GM23338 (cell line): Measurements from ENCODE around the gene EGFL8. TPM values are rescaled to one million over a fixed set of nuclear protein-coding genes. Genes with fewer than 3 reads are reported as not detected.

ENCODE experiments used
- ATAC-seq: fragments of 200-7000 bp; cut with Tn5 transposase; 3 replicates; pipeline ENCODE4 v1.9.1; 2020
- DNase-seq: peaks from one replicate; pipeline ENCODE4 v3.0.0-alpha.2; 2015; ENCODE audit warnings: low spot score
- H2AFZ ChIP-seq: fragments of 200-600 bp; sonication (generic); 2 replicates; pipeline ENCODE4 v1.8.0; 2016; ENCODE audit warnings: antibody characterized with exemption, mild to moderate bottlenecking, moderate library complexity
- H3F3A ChIP-seq: fragments of 200-600 bp; sonication (generic); replicated peaks from 2 replicates; pipeline ENCODE4 v1.8.0; 2017; ENCODE audit warnings: antibody characterized with exemption, mixed run types, low read depth
- H3K27ac ChIP-seq: fragments of 200-600 bp; sonication (generic); 2 replicates; pipeline ENCODE4 v1.6.1; 2016; ENCODE audit warnings: low read depth
- H3K27me3 ChIP-seq: fragments of 200-600 bp; sonication (generic); 2 replicates; pipeline ENCODE4 v1.8.0; 2016; ENCODE audit warnings: mild to moderate bottlenecking, mixed run types, moderate library complexity; ENCODE audit not compliant: insufficient read depth
- H3K36me3 ChIP-seq: fragments of 200-600 bp; sonication (generic); 2 replicates; pipeline ENCODE4 v1.8.0; 2016; ENCODE audit warnings: mild to moderate bottlenecking; ENCODE audit not compliant: insufficient read depth
- H3K4me1 ChIP-seq: fragments of 200-600 bp; sonication (generic); 2 replicates; pipeline ENCODE4 v1.8.0; 2016; ENCODE audit warnings: mild to moderate bottlenecking, moderate library complexity; ENCODE audit not compliant: insufficient read depth
- H3K4me2 ChIP-seq: fragments of 200-600 bp; sonication (generic); 2 replicates; pipeline ENCODE4 v1.7.1; 2017; ENCODE audit warnings: mixed run types
- H3K4me3 ChIP-seq: fragments of 200-600 bp; sonication (generic); 2 replicates; pipeline ENCODE4 v1.6.1; 2016; ENCODE audit warnings: mixed run types
- H3K79me2 ChIP-seq: fragments of 200-600 bp; sonication (generic); replicated peaks from 2 replicates; pipeline ENCODE4 v1.8.0; 2017; ENCODE audit warnings: mild to moderate bottlenecking; ENCODE audit not compliant: insufficient read depth
- H3K9me2 ChIP-seq: fragments of 200-600 bp; sonication (generic); 2 replicates; pipeline ENCODE4 v1.8.0; 2017; ENCODE audit not compliant: insufficient read depth
- H4K20me1 ChIP-seq: fragments of 200-600 bp; sonication (generic); replicated peaks from 2 replicates; pipeline ENCODE4 v1.8.0; 2017; ENCODE audit warnings: mild to moderate bottlenecking; ENCODE audit not compliant: insufficient read depth
- H3K27ac Mint-ChIP-seq: 2 replicates; pipeline ENCODE4 v1.8.0; 2020; ENCODE audit warnings: inconsistent platforms, mild to moderate bottlenecking, moderate library complexity, mixed read lengths
- H3K27me3 Mint-ChIP-seq: 3 replicates; pipeline ENCODE4 v1.8.0; 2022; ENCODE audit warnings: low read depth, mild to moderate bottlenecking, moderate library complexity, mixed read lengths, inconsistent platforms; ENCODE audit not compliant: insufficient read depth, poor library complexity
- H3K36me3 Mint-ChIP-seq: 3 replicates; pipeline ENCODE4 v1.8.0; 2021; ENCODE audit warnings: low read depth, mild to moderate bottlenecking, inconsistent platforms, moderate library complexity, mixed read lengths
- H3K4me1 Mint-ChIP-seq: 3 replicates; pipeline ENCODE4 v1.8.0; 2020; ENCODE audit warnings: mild to moderate bottlenecking, inconsistent platforms, mixed read lengths
- H3K4me3 Mint-ChIP-seq: 3 replicates; pipeline ENCODE4 v1.8.0; 2021; ENCODE audit warnings: moderate library complexity, mild to moderate bottlenecking, inconsistent platforms, mixed read lengths
- H3K9me3 Mint-ChIP-seq: 3 replicates; pipeline ENCODE4 v1.8.0; 2020; ENCODE audit warnings: moderate library complexity, mild to moderate bottlenecking, inconsistent platforms, mixed read lengths
- CREB1 ChIP-seq: fragments of 250-450 bp; sonication (Bioruptor Pico); IDR thresholded peaks from 2 replicates; pipeline ENCODE4 v1.5.0; 2020; ENCODE audit warnings: low read depth, mild to moderate bottlenecking, moderate library complexity
- CTCF ChIP-seq, 2 experiments: fragments of 200-600 bp in 1 of 2; sonication (generic) in 1 of 2; conservative IDR thresholded peaks; 2 replicates each; pipeline versions ENCODE4 v1.5.1 to v1.6.1; 2016 to 2017; ENCODE audit warnings: antibody characterized with exemption in 2 of 2, low read depth in 2 of 2, mild to moderate bottlenecking in 2 of 2, moderate library complexity in 1 of 2
- ETS1 ChIP-seq: IDR thresholded peaks from 2 replicates; pipeline ENCODE4 v1.6.1; 2016; ENCODE audit warnings: antibody characterized with exemption
- EZH2 ChIP-seq: fragments of 200-600 bp; sonication (generic); IDR thresholded peaks from one replicate; pipeline ENCODE4 v1.8.0; 2017; ENCODE audit warnings: antibody characterized with exemption, mild to moderate bottlenecking, low read depth; ENCODE audit not compliant: unreplicated experiment
- JUNB ChIP-seq: IDR thresholded peaks from one replicate; pipeline ENCODE4 v1.6.1; 2016; ENCODE audit warnings: antibody characterized with exemption; ENCODE audit not compliant: unreplicated experiment
- NANOG ChIP-seq: IDR thresholded peaks from 2 replicates; pipeline ENCODE4 v1.6.1; 2016; ENCODE audit warnings: antibody characterized with exemption, borderline replicate concordance
- ZNF114 ChIP-seq: fragments of 250-450 bp; sonication (Bioruptor Pico); IDR thresholded peaks from 2 replicates; pipeline ENCODE4 v1.5.0; 2020; ENCODE audit warnings: mild to moderate bottlenecking, moderate library complexity
- ZNF462 ChIP-seq: fragments of 250-450 bp; sonication (Bioruptor Pico); IDR thresholded peaks from 2 replicates; pipeline ENCODE4 v1.5.0; 2020; ENCODE audit warnings: mild to moderate bottlenecking, moderate library complexity
- polyA plus RNA-seq: library from polyadenylated mRNA; unstranded; fragments of >200 nt; fragmentation: Nextera tagmentation; extraction: Ambion mirVana; gene quantifications from 2 replicates; pipeline ENCODE4 v1.2.1, GENCODE V29; 2016
- total RNA-seq: library from RNA; depleted of rRNA; stranded (reverse); fragments of >200 nt; shearing (Covaris generic); gene quantifications from 2 replicates; pipeline ENCODE4 v1.2.3, GENCODE V29; 2014

The EGFL8 gene
- total and polyA plus RNA-seq, 2 experiments from 2014 or later = 6.1 to 7.4 TPM

- no peak for TF ChIP-seq CTCF (conservative IDR thresholded peaks at IDR 0.05; ENCODE audit: low read depth in 2 of 2)
Observed at GRCh38 chr6:32133786-32134185, 30.6 kb upstream of the EGFL8 start (continued).

- Histone ChIP-seq H3K4me3 (no peak overlapping the region), H3K9me2 (no peaks in the 10 kb centered on the region), H3K27ac (no peak overlapping the region), H3K4me2 (no peak overlapping the region), H3K27me3 (no peaks in the 10 kb centered on the region), H4K20me1 (no peaks in the 10 kb centered on the region), H3F3A (no peaks in the 10 kb centered on the region), H3K79me2 (no peaks in the 10 kb centered on the region), H3K36me3 (no peaks in the 10 kb centered on the region), H3K4me1 (no peaks in the 10 kb centered on the region), H2AFZ (no peak overlapping the region)
- no peaks in the 10 kb centered on the region for H3K9me3 Mint-ChIP-seq
- H3K27me3 Mint-ChIP-seq = peaks cover 3% of the 10 kb centered on the region
- no peaks in the 10 kb centered on the region for H3K36me3 Mint-ChIP-seq
- DNase-seq (no peak), ATAC-seq (no peak)
- no peaks in the 10 kb centered on the region for H3K4me1 Mint-ChIP-seq
- TF ChIP-seq JUNB (no peak), CREB1 (CRISPR knock-in tag) (no peak), ETS1 (no peak), ZNF462 (CRISPR knock-in tag) (no peak), ZNF114 (no peak), NANOG (no peak), EZH2 (no peak)
- no peak overlapping the region for H3K4me3 Mint-ChIP-seq
- H3K27ac Mint-ChIP-seq = no peak overlapping the region
Observed at GRCh38 chr6:32137454-32137853, 26.9 kb upstream of the EGFL8 start.
